H54 (cell line): ENCODE results near the gene PPFIA2.
A peak's percentile ranks its signal among the peaks of the same experiment; 100 is the strongest.

ENCODE experiments used
- DNase-seq: peaks from one replicate; pipeline ENCODE4 v3.0.0; 2011; ENCODE audit warnings: low spot score, mixed read lengths; ENCODE audit not compliant: insufficient read length
- FAIRE-seq: peaks from 3 replicates; lab custom pipeline; 2011; peaks lifted over from hg19 to GRCh38; lab: Jason Lieb, UNC
- POLR2A ChIP-seq: IDR thresholded peaks from 2 replicates; pipeline ENCODE4 v1.6.1; 2011; ENCODE audit warnings: low read depth, mild to moderate bottlenecking, low read length

Gene PPFIA2

GRCh38 chr12:81297601-81298000 is 461.5 kb downstream of the PPFIA2 start:
- DNase-seq (no peak), FAIRE-seq (peak; percentile 27)
- no peak for TF ChIP-seq POLR2A

GRCh38 chr12:81296556-81297305 is 462.4 kb downstream of the PPFIA2 start:
- TF ChIP-seq POLR2A: no peak
- DNase-seq (peak; percentile 35), FAIRE-seq (peak; percentile 99)

GRCh38 chr12:81295251-81295650 is 463.9 kb downstream of the PPFIA2 start:
- no peak for TF ChIP-seq POLR2A
- FAIRE-seq (no peak), DNase-seq (no peak)

GRCh38 chr12:81294325-81295190 is 464.6 kb downstream of the PPFIA2 start:
- no peak for DNase-seq
- peak; percentile 97 for FAIRE-seq
- TF ChIP-seq POLR2A: no peak

- no peak for TF ChIP-seq POLR2A
- FAIRE-seq: no peak
Observed at GRCh38 chr12:81288651-81289050, 470.5 kb downstream of the PPFIA2 start.

GRCh38 chr12:81284137-81284536 is 475.0 kb downstream of the PPFIA2 start:
- peak; percentile 94 for FAIRE-seq
- TF ChIP-seq POLR2A: no peak
- peak; percentile 11 for DNase-seq

More at GRCh38 chr12:81288651-81289050, 470.5 kb downstream of the PPFIA2 start:
- no peak for DNase-seq

GRCh38 chr12:81274637-81275529 is 484.3 kb downstream of the PPFIA2 start:
- TF ChIP-seq POLR2A: no peak
- FAIRE-seq: peak; percentile 38

GRCh38 chr12:81270385-81270784 is 488.8 kb downstream of the PPFIA2 start:
- no peak for TF ChIP-seq POLR2A
- DNase-seq: no peak
- FAIRE-seq: no peak

More at GRCh38 chr12:81274637-81275529, 484.3 kb downstream of the PPFIA2 start:
- no peak for DNase-seq

- DNase-seq (no peak), FAIRE-seq (no peak)
- TF ChIP-seq POLR2A: no peak
Observed at GRCh38 chr12:81263072-81263471, 496.1 kb downstream of the PPFIA2 start.

GRCh38 chr12:81261508-81262207 is 497.5 kb downstream of the PPFIA2 start:
- no peak for DNase-seq
- peak; percentile 33 for FAIRE-seq

GRCh38 chr12:81259360-81259759 is 499.8 kb downstream of the PPFIA2 start:
- TF ChIP-seq POLR2A: no peak
- DNase-seq: no peak

More at GRCh38 chr12:81261508-81262207, 497.5 kb downstream of the PPFIA2 start:
- no peak for TF ChIP-seq POLR2A

GRCh38 chr12:81257947-81258551 is 501.1 kb downstream of the PPFIA2 start:
- DNase-seq: no peak
- peak; percentile 82 for FAIRE-seq
- TF ChIP-seq POLR2A: no peak

More at GRCh38 chr12:81259360-81259759, 499.8 kb downstream of the PPFIA2 start:
- FAIRE-seq: no peak
